ENCODE data around the gene BTAF1.

GRCh38 chr10:91977491-91977890 lies 53.9 kb downstream of the BTAF1 start:
- no peak for TF ChIP-seq POLR2A (IDR thresholded peaks at IDR 0.05; ENCODE audit: low read depth, low read length)
- TF ChIP-seq POLR2AphosphoS5 (IDR thresholded peaks at IDR 0.05; ENCODE audit: low read depth, low read length), result no peak

Data from GM12892 (cell line).